Globus pallidus (tissue), 1 donor: ENCODE results near the gene ZNF236.
"Not testable (repeated sequence)": the region's sequence is repeated elsewhere in the genome, so short reads cannot be mapped to it uniquely, and the experiment has no call there.

Experiments used
- DNase-seq: peaks from one replicate; pipeline ENCODE4 v3.0.0-alpha.2; 2015; ENCODE audit warnings: low spot score

ZNF236 gene

DNA sequence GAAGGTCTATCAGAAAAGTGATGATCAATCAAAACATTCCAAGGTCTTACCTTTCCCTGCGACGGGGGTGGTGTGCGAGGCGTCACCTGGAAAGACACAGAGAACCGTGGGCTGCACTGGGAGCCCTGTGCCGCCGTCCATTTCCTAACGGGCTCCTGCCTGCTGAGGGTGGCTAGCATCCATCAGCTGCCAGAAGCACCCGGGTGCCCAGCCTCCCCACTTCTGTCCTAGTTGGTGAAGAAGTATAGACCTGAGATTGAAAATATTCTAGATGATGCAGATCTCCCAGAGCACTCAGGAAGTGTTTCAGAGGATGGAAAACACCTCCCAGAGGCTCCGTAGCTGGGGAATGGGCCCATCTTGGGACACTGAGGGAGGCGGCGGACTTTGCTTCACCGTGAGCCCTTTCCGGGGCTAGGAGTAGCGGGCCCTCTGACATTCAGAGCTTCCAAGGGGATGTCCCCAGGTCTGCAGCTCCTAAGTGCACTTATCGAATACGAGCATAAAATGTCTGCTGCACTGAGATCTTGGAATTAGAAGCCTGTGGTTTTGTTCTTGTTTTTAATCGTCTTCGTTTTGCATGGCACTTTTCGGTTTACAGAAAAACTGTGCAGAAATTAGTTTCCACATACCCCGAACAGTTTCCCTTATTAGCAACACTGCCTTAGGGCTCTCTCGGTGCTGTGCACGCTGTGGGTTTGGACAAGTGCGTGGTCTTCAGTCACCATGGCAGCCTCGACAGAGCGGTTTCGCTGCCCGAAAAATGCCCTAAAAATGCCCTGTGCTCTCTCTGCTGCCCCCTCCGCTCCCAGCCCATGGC lies 166.7 kb downstream of the ZNF236 start:
- no peak for DNase-seq

GRCh38 chr18:76989647-76990190 lies 167.4 kb downstream of the ZNF236 start:
- DNase-seq = no peak

GRCh38 chr18:76990343-76991020 lies 168.1 kb downstream of the ZNF236 start:
- not testable (repeated sequence) for DNase-seq

DNA sequence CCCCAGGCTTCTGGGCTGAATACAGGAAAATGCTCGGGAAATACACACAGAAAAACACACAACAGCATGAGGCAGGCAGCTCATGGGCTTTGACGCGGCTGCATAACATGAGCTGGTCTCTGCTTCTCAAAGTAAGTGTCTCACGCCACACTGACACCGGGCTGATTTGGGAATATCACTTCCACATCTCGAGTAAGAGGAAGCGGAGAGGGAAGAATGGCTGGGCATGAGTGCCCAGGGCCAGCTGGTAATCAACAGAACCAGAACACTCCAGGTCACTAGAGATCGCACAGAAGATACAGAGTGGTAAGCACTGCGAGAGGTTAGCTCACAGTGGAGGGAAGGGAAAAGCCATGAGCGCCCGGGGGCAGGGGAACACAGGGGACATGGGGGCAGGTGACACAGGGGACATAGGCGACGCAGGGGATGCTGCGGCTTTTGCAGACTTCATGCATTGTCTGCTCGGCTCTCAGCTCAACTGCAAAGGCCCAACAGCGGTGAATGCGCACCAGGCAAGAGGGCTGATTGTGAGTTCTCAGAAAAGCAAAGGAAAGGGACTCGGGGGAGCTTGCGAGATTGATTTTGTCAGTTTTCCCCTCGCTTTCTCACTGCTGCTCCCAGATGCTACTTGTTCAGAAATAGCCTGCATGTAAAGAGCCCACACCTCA lies 168.8 kb downstream of the ZNF236 start:
- DNase-seq = no peak

DNA sequence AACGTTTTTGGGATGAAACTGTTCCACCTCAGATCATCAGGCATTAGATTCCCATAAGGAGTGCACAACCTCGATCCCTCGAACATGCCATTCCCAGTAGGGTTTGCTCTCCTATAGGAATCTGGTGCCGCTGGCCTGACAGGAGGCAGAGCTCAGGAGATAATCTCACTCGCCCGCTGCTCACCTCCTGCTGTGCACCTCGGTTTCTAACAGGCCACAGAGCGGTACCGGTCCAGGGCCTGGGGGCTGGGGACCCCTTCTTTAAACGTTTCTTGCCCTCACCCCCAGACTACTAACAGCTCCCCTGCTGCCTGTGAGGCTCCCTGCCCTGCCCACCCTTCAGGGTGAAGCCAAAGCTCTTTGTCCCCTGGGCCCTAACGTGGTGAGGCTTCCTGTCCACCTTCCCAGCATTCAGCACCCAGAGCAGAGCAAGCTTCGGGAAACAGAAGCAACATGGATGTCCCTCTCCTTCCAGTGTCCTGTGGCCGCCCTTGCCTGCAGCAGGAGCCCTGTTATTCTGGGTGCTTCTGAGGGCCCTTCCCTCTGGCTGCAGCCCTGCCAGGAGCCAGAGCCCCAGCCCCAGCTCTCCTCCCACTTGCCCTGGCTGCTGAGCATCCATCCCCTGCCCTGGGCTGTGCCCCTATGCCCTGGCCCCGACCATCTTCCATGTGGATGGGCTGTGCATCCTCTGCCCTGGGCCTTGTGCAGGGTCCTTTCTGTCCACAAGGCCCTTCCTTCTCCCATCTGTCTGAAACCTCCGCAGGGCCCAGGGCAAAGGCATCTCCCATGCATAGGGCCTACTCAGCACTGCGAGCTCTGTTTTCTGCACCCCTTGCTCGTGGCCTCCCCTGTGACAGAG lies 170.1 kb downstream of the ZNF236 start:
- DNase-seq = no peak

DNA sequence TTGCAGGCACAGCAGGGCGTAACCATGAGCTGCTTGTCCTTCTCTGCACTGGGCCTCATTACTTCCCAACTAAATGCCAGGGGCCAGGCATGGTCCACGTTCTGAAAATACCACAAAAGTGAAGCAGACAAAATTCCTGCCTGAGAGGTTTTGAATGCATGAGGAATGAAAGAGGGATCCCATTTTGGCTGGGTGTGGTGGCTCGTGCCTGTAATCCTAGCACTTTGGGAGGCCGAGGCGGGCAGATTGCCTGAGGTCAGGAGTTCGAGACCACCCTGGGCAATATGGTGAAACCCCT lies 170.7 kb downstream of the ZNF236 start:
- DNase-seq = no peak

GRCh38 chr18:76993573-76993972 lies 171.2 kb downstream of the ZNF236 start:
- no peak for DNase-seq

DNA sequence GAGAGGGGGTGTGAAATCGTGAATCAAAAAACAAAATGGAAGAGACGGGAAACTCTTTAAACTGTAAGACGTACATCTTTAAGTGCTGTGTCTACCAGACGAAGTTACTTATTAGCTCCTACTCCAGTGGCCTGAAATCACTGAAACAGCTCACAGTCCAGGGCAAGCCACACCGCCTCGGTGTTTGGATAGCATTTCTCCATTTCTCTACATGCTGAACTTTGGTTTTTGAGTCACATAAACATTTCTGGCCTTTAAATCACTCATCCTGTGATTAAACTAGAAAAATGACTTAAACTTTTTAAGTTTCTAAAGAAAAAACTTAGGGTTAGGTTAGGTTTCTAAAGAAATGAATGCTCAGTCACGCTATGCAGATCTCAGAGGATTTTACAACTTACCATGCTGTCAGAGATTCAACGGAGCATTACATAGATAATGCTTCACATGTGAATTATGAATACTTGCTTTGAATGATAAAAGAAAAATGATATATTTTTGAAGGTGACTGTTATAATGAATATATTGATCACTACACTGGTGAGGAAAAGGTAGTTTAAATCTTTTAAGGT lies 171.8 kb downstream of the ZNF236 start:
- DNase-seq = no peak

DNA sequence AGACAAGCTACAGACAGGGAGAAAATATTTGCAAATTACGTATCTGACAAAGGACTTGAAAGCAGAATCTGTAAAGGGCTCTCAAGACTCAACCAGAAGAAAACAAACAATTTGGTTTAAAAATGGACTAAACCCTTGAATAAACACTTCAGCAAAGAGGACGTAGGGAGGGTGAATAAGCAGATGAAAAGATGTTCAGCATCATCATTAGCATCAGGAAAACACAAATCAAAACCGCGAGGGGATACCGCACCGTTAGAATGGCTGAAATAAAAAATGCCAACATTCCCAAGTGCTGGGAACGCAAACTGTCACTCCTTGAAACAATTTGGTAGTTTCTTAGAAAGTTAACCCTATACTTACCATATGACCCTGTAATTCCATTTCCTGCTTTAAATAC lies 173.5 kb downstream of the ZNF236 start:
- DNase-seq = no peak

- DNase-seq = no peak
Observed at GRCh38 chr18:76996429-76996828, 174.1 kb downstream of the ZNF236 start.

- DNase-seq = no peak
Observed at GRCh38 chr18:76997951-76998808, 175.8 kb downstream of the ZNF236 start.

- no peak for DNase-seq
Observed at GRCh38 chr18:76999077-76999476, 176.7 kb downstream of the ZNF236 start.

DNA sequence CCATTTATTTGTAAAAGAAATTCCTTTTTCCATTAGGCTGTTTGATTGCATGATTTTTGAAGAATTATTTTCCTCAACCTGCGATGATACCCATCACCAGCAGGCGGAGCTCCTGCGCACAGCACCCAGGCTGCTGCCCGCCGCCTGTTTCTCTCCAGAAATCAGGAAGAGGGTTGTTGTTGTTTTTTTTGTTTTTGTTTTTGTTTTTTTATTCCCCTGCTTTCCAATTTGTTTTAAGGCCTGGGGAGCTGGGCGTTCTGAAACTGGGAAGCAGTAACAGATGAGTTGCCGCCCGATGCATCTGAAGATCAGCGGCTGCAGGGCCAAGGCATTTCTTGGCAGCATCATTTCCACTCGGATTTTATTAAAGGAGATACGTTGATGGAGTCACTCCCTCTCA lies 178.2 kb downstream of the ZNF236 start:
- DNase-seq = no peak

GRCh38 chr18:77001041-77001440 lies 178.7 kb downstream of the ZNF236 start:
- no peak for DNase-seq

DNA sequence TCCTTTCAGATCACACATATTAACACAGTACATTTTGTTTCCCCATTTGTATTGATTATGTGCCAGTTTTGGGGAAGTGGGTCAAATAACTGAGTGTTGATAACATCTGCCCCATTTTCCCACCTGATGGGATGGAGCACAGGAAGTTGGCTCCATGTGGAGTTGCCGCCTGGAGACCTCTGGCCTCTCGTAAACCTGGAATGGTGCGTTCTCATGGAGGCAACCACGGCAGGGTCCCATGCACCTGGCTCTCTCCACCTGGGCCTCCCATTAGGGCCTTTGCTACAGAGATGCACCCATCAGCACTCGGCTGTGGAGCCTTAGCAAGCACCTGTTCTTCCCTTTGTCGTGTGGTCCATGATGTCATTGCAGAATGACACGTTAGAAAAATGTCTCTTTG lies 179.6 kb downstream of the ZNF236 start:
- DNase-seq = no peak

GRCh38 chr18:77002496-77002895 lies 180.1 kb downstream of the ZNF236 start:
- no peak for DNase-seq

DNA sequence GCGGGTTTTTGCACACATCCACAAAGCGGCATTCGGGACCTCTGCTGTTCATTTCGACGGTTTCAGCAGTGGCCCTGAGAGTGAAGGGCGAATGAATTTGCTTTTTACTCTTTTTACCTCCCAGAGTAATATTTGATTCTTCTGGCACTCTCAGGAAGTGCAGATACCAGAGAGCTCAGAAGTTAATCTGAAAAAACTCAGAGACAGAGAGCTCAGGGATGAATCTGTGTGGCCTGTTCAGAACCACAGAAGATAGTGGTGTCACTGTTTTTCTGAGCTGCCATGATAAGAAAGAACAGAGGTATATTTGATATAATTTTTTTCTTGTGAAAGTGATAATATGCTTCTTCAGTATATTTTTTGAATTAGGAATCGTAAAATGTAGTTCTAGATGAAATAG lies 181.0 kb downstream of the ZNF236 start:
- DNase-seq = no peak

GRCh38 chr18:77004555-77005380 lies 182.4 kb downstream of the ZNF236 start:
- no peak for DNase-seq

DNA sequence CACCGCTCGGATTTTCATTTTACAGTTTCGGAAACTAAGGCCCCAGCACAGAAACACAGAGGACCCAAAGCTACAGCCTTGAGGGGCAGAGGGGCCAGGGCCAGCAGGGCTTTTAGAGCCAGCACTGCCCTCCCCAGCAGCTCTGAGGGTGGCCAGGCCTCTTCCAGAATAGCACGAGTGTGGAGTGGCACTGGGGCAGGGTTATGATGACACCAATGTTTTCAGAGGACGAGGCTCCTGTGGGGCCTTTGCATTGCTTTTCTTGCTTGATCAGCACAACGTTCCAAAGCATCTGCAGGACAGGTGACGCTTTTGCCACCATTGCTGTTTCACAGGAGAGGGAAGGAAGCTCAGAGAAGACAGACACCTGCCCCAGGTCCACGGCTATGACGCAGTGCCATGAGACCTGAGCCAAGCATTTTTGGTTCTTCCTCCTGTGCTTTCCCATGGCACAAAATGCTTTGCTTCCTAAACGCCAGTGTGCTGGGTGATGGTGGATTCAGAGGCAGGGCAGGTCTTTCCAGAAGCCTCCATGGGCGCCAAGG lies 183.4 kb downstream of the ZNF236 start:
- DNase-seq = no peak
